Activated CD4-positive, alpha-beta T cell treated with anti-CD3 and anti-CD28 coated beads, Interleukin-2, amount 10 ng/mL, durations not matched to agents 7 days and 5 days (primary cell): ENCODE data around the gene DCAF12. TPM values are rescaled to one million over a fixed set of nuclear protein-coding genes. Genes with fewer than 3 reads are reported as not detected.

Experiments
- CTCF ChIA-PET: fragments of 350-600 bp; sonication (Branson Sonifier 250); formaldehyde crosslinking; loops from one replicate; lab custom pipeline; 2021; ENCODE audit warnings: antibody characterized with exemption; lab: Charles Lee
- POLR2A ChIA-PET: fragments of 350-600 bp; sonication (Branson Sonifier 250); formaldehyde crosslinking; loops from one replicate; lab custom pipeline; 2021; ENCODE audit warnings: antibody characterized with exemption; lab: Charles Lee
- DNase-seq: peaks from one replicate; pipeline ENCODE4 v3.0.0-alpha.2; 2020
- H3K27ac Mint-ChIP-seq: one replicate; pipeline ENCODE4 v1.8.0; 2021; ENCODE audit warnings: mild to moderate bottlenecking, moderate library complexity, mixed read lengths
- H3K27me3 Mint-ChIP-seq: one replicate; pipeline ENCODE4 v1.8.0; 2021; ENCODE audit warnings: mixed read lengths
- H3K36me3 Mint-ChIP-seq: one replicate; pipeline ENCODE4 v1.8.0; 2021; ENCODE audit warnings: low read depth, mixed read lengths
- H3K4me1 Mint-ChIP-seq: one replicate; pipeline ENCODE4 v1.8.0; 2021; ENCODE audit warnings: mixed read lengths
- H3K4me3 Mint-ChIP-seq: one replicate; pipeline ENCODE4 v1.8.0; 2021; ENCODE audit warnings: mild to moderate bottlenecking, moderate library complexity, mixed read lengths
- H3K9me3 Mint-ChIP-seq: one replicate; pipeline ENCODE4 v1.8.0; 2021; ENCODE audit warnings: mixed read lengths
- total RNA-seq, 2 experiments: library from RNA; stranded (reverse); gene quantifications; one replicate each; pipeline ENCODE4 v1.2.3, GENCODE V29; 2021

The DCAF12 gene
- total RNA-seq, 2 experiments from 2014 or later: 41.7 to 45.4 TPM

DNA sequence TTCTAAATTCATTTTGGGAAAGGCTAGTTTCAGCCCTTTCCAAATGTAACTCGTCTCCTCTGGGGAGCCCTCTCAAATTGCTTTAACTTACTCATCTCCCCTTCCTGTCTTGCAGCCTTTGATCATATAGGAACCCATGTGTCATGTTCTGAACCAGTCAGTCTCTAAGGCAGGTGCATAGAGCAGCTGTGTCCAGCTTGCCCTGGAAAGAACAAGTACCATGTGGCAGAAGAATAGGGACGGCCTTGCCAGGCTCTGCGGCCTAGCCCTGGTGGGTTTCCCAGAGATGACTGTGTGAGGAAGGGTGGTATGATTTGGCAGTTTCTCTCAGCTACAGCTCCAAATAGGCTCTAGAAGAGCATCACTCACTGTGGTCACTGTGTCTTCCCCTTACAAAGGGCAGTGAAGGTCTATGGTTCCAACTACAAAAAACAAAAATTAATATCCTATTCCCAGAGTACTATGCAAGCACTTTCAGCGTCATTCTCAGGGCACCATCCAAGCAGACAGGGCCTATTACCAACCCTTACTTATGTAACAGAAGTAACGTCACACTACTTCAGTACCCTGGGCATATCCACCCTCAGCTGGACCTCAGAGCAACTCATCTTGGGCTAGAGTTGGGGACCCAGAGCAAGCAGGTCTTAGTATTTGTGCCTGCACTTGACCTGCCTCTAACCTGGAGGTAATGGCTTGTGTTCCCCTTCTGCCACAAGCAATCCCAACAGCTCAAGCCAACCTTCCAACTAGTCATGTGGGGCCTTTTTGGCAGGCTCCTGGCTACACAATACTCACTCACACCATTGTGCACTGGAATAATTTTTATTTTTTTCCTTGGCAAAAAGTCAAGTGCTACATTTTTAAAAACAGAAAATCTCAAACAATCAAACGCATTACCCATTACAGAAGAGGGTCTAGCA lies 40.7 kb downstream of the DCAF12 start:
- POLR2A ChIA-PET: no interaction called here

DNA sequence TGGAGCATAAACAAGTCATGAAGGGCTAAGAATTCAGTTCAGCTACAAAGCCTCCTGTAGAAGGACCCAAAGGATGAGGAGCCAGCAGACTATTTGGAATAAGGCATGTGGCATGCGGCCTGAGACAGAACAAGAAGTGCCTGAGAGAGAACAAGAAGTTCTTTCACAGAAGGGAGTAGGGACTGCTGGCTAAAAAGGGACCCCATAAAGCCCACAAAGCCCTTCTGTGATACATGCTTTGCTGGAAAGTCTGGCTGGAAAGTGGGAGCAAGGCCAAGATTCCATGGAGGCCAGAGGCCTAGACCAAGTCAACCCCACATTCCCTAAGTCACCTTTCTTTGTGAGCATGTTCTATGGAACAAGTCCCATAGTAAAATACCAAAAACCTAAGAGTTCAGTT lies 41.9 kb downstream of the DCAF12 start:
- Mint-ChIP-seq H3K27ac (peak overlapping the region; percentile 6), H3K36me3 (peaks cover 24% of the 10 kb centered on the region), H3K4me1 (peaks cover 4% of the 10 kb centered on the region), H3K9me3 (no peaks in the 10 kb centered on the region), H3K27me3 (no peaks in the 10 kb centered on the region), H3K4me3 (no peak overlapping the region)
- no peak for DNase-seq
- ChIA-PET POLR2A (no interaction called here), CTCF (interaction anchor here (1.1 to 2.4 kb wide), 4 partner anchors 11 to 73 kb away, joined by 3 to 11 read pairs (median 3); no protein-coding TSS in a partner anchor)

More for the DNA sequence above, 40.7 kb downstream of the DCAF12 start:
- no peak for DNase-seq
- H3K4me1 Mint-ChIP-seq: peaks cover 4% of the 10 kb centered on the region
- no peaks in the 10 kb centered on the region for H3K27me3 Mint-ChIP-seq
- no peaks in the 10 kb centered on the region for H3K9me3 Mint-ChIP-seq
- CTCF ChIA-PET: interaction anchor here (1.1 to 2.4 kb wide), 3 partner anchors 12 to 74 kb away, joined by 3 to 11 read pairs (median 3); no protein-coding TSS in a partner anchor
- no peak overlapping the region for H3K4me3 Mint-ChIP-seq
- no peak overlapping the region for H3K27ac Mint-ChIP-seq
- H3K36me3 Mint-ChIP-seq: peaks cover 29% of the 10 kb centered on the region

DNA sequence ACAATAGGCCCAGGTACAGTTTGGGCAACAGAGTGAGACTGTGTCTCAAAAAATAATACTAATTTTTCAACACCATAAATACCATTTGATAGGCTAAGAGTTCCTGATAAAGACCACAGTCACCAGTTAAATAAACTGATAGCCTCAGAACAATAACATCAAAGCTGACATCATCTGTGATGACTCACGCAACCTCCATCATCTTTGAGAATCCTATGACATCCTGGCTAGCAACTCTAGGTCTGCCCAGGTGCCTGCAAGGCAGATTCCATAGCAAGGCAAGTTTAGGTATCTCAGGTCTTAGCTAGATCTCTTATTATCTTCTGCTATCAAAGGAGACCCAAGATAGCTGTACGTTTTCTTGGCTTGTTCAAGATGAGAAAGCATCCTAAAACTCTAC lies 47.3 kb downstream of the DCAF12 start:
- CTCF ChIA-PET: interaction anchor here (0.5 to 0.9 kb wide), 2 partner anchors 11 to 295 kb away, joined by 3 read pairs; no protein-coding TSS in a partner anchor
- DNase-seq: no peak
- POLR2A ChIA-PET: no interaction called here
- Mint-ChIP-seq H3K4me3 (no peak overlapping the region), H3K9me3 (no peaks in the 10 kb centered on the region), H3K36me3 (no peaks in the 10 kb centered on the region), H3K4me1 (peaks cover 2% of the 10 kb centered on the region), H3K27ac (no peak overlapping the region), H3K27me3 (no peaks in the 10 kb centered on the region)

DNA sequence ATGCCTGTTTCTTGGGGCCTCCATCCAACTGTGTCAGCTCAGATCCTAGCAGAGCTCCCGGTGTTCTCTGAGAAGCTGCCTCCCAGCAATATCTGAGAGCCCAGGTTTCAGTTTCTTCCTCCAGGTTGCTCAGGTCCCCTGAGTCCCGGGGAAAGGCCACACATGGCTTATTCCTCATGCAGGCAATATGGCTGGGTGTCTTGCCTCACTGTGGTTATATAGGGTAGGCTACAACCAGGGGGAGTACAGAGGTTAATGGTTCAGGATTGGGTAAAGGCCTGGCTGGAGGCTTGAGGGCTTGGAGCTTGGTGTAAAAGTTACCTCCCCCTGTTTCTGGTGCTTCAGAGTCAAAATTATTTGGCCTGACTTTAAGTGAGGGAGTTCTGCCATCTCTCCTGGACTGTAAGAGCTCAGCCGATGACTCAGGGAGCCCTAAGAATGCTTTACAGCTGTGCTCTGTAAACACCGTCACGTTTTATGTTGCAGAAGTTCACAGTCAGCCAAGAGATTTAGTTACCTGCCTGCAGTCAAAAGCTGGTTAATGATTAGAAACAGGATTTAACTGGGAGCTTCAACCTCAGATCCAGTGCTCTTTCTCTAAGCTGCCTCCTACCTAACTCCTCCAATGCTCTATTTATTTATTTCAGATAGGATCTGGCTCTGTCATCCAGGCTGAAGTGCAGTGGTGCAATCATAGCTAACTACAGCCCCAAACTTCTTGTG lies 53.5 kb downstream of the DCAF12 start:
- H3K9me3 Mint-ChIP-seq: no peaks in the 10 kb centered on the region

GRCh38 chr9:34072410-34072809 lies 54.1 kb downstream of the DCAF12 start:
- Mint-ChIP-seq H3K36me3 (no peaks in the 10 kb centered on the region), H3K9me3 (no peaks in the 10 kb centered on the region), H3K4me1 (peaks cover 11% of the 10 kb centered on the region), H3K27ac (no peak overlapping the region), H3K4me3 (no peak overlapping the region), H3K27me3 (no peaks in the 10 kb centered on the region)
- ChIA-PET POLR2A (no interaction called here), CTCF (interaction anchor here (1.0 kb wide), 1 partner anchor 148 kb away, joined by 4 read pairs; no protein-coding TSS in a partner anchor)
- no peak for DNase-seq

More for the DNA sequence above, 53.5 kb downstream of the DCAF12 start:
- H3K36me3 Mint-ChIP-seq: no peaks in the 10 kb centered on the region
- H3K4me3 Mint-ChIP-seq: no peak overlapping the region
- peaks cover 11% of the 10 kb centered on the region for H3K4me1 Mint-ChIP-seq
- no peaks in the 10 kb centered on the region for H3K27me3 Mint-ChIP-seq
- CTCF ChIA-PET: interaction anchor here (0.6 to 2.1 kb wide), 8 partner anchors 11 to 1350 kb away, joined by 3 to 11 read pairs (median 4); no protein-coding TSS in a partner anchor
- POLR2A ChIA-PET: no interaction called here
- H3K27ac Mint-ChIP-seq: no peak overlapping the region
- DNase-seq: no peak

DNA sequence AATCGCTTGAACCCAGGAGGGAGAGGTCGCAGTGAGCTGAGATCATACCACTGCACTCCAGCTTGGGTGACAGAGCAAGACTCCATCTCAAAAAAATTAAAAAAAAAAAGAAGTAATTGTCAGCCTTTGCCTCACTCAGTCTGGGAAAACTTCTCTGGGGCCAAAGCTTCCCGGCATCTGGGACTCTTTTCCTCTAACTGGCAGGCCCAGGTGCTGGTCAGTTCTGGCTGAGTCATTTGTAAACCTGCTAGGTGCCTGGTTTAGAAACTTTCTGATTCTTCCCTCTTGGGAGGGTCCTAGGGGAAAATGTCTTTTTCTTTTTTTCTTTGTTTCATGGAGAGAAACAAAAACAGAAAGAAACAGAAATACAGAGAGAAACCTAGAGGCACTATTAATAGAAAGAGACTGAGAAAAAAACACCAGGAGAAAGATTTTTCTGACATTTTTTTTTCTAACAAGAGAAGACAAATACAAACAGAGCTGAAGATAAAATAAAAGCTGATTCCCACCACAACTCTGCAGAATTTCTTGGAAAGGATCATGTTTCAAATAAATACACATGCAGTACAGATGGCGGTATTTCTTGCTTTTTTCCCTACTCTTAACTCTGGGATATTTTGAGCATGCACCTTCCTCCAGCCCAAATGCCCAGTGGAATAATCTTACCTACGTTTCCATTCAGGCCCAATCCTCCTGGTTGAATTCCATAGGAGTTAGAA lies 55.7 kb downstream of the DCAF12 start:
- DNase-seq: no peak
- Mint-ChIP-seq H3K4me3 (no peak overlapping the region), H3K27me3 (no peaks in the 10 kb centered on the region), H3K9me3 (no peaks in the 10 kb centered on the region), H3K27ac (no peak overlapping the region), H3K4me1 (peaks cover 11% of the 10 kb centered on the region), H3K36me3 (no peaks in the 10 kb centered on the region)
- ChIA-PET CTCF (interaction anchor here (1.1 kb wide), 1 partner anchor 13 kb away, joined by 3 read pairs; no protein-coding TSS in a partner anchor), POLR2A (no interaction called here)

DNA sequence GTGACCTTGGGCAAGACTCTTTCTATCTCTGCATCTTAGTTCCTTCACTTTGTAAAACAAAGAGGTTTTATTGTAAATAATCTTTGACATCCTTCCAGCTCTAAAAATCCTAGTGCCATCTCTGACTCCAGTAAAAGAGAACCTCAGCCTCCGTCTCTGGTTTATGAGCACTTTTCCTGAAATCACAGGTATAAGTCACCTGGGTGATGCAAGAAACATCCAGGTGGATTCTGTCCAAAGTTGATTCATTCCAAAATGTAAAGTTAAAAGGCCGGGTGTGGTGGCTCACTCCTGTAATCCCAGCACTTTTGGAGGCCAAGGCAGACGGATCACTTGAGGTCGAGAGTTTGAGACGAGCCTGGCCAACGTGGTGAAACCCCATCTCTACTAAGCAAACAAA lies 56.7 kb downstream of the DCAF12 start:
- Mint-ChIP-seq H3K4me1 (peaks cover 11% of the 10 kb centered on the region), H3K27me3 (no peaks in the 10 kb centered on the region), H3K27ac (no peak overlapping the region), H3K4me3 (no peak overlapping the region), H3K36me3 (no peaks in the 10 kb centered on the region), H3K9me3 (no peaks in the 10 kb centered on the region)
- ChIA-PET POLR2A (no interaction called here), CTCF (interaction anchor here (0.6 to 1.0 kb wide), 2 partner anchors 21 to 228 kb away, joined by 3 read pairs; partner anchors contain the start of gene UBAP2)
- DNase-seq: no peak

GRCh38 chr9:34065541-34065940 lies 61.0 kb downstream of the DCAF12 start:
- CTCF ChIA-PET: no interaction called here
- no peak overlapping the region for H3K27ac Mint-ChIP-seq
- H3K9me3 Mint-ChIP-seq: no peaks in the 10 kb centered on the region
- H3K36me3 Mint-ChIP-seq: no peaks in the 10 kb centered on the region
- POLR2A ChIA-PET: no interaction called here
- no peaks in the 10 kb centered on the region for H3K27me3 Mint-ChIP-seq
- no peak overlapping the region for H3K4me3 Mint-ChIP-seq
- peaks cover 8% of the 10 kb centered on the region for H3K4me1 Mint-ChIP-seq
- no peak for DNase-seq

GRCh38 chr9:34059954-34060353 lies 66.5 kb downstream of the DCAF12 start:
- CTCF ChIA-PET: interaction anchor here (1.4 kb wide), 1 partner anchor 19 kb away, joined by 3 read pairs; no protein-coding TSS in a partner anchor
- no peak for DNase-seq
- H3K27me3 Mint-ChIP-seq: no peaks in the 10 kb centered on the region
- POLR2A ChIA-PET: no interaction called here
- H3K36me3 Mint-ChIP-seq: no peaks in the 10 kb centered on the region
- no peaks in the 10 kb centered on the region for H3K4me1 Mint-ChIP-seq
- no peak overlapping the region for H3K27ac Mint-ChIP-seq
- no peak overlapping the region for H3K4me3 Mint-ChIP-seq
- H3K9me3 Mint-ChIP-seq: no peaks in the 10 kb centered on the region

- ChIA-PET POLR2A (no interaction called here), CTCF (interaction anchor here (1.4 kb wide), 1 partner anchor 18 kb away, joined by 3 read pairs; no protein-coding TSS in a partner anchor)
- H3K4me3 Mint-ChIP-seq: no peak overlapping the region
- H3K27ac Mint-ChIP-seq: no peak overlapping the region
- no peaks in the 10 kb centered on the region for H3K9me3 Mint-ChIP-seq
- no peak for DNase-seq
- H3K36me3 Mint-ChIP-seq: no peaks in the 10 kb centered on the region
- no peaks in the 10 kb centered on the region for H3K4me1 Mint-ChIP-seq
- no peaks in the 10 kb centered on the region for H3K27me3 Mint-ChIP-seq
These were observed 67.2 kb downstream of the DCAF12 start for GRCh38 chr9:34059281-34059680.

- H3K27me3 Mint-ChIP-seq: no peaks in the 10 kb centered on the region
- H3K4me3 Mint-ChIP-seq: peak overlapping the region; percentile 93
- POLR2A ChIA-PET: no interaction called here
- H3K9me3 Mint-ChIP-seq: no peaks in the 10 kb centered on the region
- H3K36me3 Mint-ChIP-seq: peaks cover 4% of the 10 kb centered on the region
- peaks cover 55% of the 10 kb centered on the region for H3K4me1 Mint-ChIP-seq
- DNase-seq: no peak
- H3K27ac Mint-ChIP-seq: peak overlapping the region; percentile 99
- CTCF ChIA-PET: interaction anchor here (0.6 kb wide), 1 partner anchor 94 kb away, joined by 3 read pairs; no protein-coding TSS in a partner anchor
These were observed 76.7 kb downstream of the DCAF12 start for GRCh38 chr9:34049630-34050384.
